Fibroblast of villous mesenchyme (primary cell): ENCODE results near the gene IL36A. TPM values are rescaled to one million over a fixed set of nuclear protein-coding genes. Genes with fewer than 3 reads are reported as not detected.

ENCODE experiments used
- DNase-seq: peaks from one replicate; pipeline ENCODE4 v3.0.0-alpha.2; 2010; ENCODE audit warnings: low read depth
- H3K4me3 ChIP-seq: 2 replicates; pipeline ENCODE4 v1.5.1; 2011; ENCODE audit warnings: low read depth, mild to moderate bottlenecking, low read length
- CTCF ChIP-seq: IDR thresholded peaks from 2 replicates; pipeline ENCODE4 v1.5.1; 2012; ENCODE audit warnings: low read depth, mild to moderate bottlenecking, low read length; ENCODE audit not compliant: insufficient read depth
- total RNA-seq: library from RNA; depleted of rRNA; stranded (reverse); fragments of >200 nt; gene quantifications from 2 replicates; pipeline ENCODE4 v1.2.3, GENCODE V29; 2012

Gene IL36A
- total RNA-seq, 1 donor: not detected

GRCh38 chr2:112985090-112985489 lies 20.2 kb upstream of the IL36A start:
- no peak for TF ChIP-seq CTCF
- no peak overlapping the region for H3K4me3 ChIP-seq
- DNase-seq: no peak

GRCh38 chr2:112989611-112990010 lies 15.6 kb upstream of the IL36A start:
- no peak for DNase-seq
- no peak for TF ChIP-seq CTCF
- H3K4me3 ChIP-seq: no peak overlapping the region

- no peak for DNase-seq
- TF ChIP-seq CTCF: no peak
- H3K4me3 ChIP-seq: no peak overlapping the region
Measured at GRCh38 chr2:112993831-112994230, 11.4 kb upstream of the IL36A start.

- H3K4me3 ChIP-seq: no peak overlapping the region
- no peak for TF ChIP-seq CTCF
- DNase-seq: no peak
Measured at GRCh38 chr2:112994648-112995047, 10.6 kb upstream of the IL36A start.

- no peak for TF ChIP-seq CTCF
- no peak overlapping the region for H3K4me3 ChIP-seq
- no peak for DNase-seq
Measured at GRCh38 chr2:112995346-112995920, 9.8 kb upstream of the IL36A start.

- H3K4me3 ChIP-seq: no peak overlapping the region
- DNase-seq: no peak
- TF ChIP-seq CTCF: no peak
Measured at GRCh38 chr2:112996635-112997034, 8.6 kb upstream of the IL36A start.

GRCh38 chr2:112997151-112997550 lies 8.1 kb upstream of the IL36A start:
- DNase-seq: no peak

More at GRCh38 chr2:112997151-112997550, 8.1 kb upstream of the IL36A start:
- no peak overlapping the region for H3K4me3 ChIP-seq
- TF ChIP-seq CTCF: no peak
